Measurements from ENCODE around the gene ZHX3. TPM values are rescaled to one million over a fixed set of nuclear protein-coding genes. Genes with fewer than 3 reads are reported as not detected.

The ZHX3 gene
- total RNA-seq, 1 donor from 2014 or later: 53.3 TPM

GRCh38 chr20:41219824-41220223 is 97.7 kb downstream of the ZHX3 start:
- H3K4me1 ChIP-seq: peaks cover 9 to 22% of the 10 kb centered on the region in 2 donors
- no peak for TF ChIP-seq CTCF (IDR thresholded peaks at IDR 0.05)
- no peaks in the 10 kb centered on the region for H3K36me3 ChIP-seq

GRCh38 chr20:41218466-41218865 is 99.1 kb downstream of the ZHX3 start:
- Histone ChIP-seq H3K36me3 (no peaks in the 10 kb centered on the region), H3K4me1 (peaks cover 9 to 18% of the 10 kb centered on the region in 2 donors), H3K9me3 (no peaks in the 10 kb centered on the region), H3K4me3 (no peak overlapping the region), H3K27ac (no peak overlapping the region), H3K27me3 (no peaks in the 10 kb centered on the region)
- intact Hi-C loops (cut with DNase I): no loop called here
- no peak for DNase-seq (ENCODE audit: low spot score in 2 of 2)
- no peak for TF ChIP-seq CTCF (IDR thresholded peaks at IDR 0.05)

More at GRCh38 chr20:41219824-41220223, 97.7 kb downstream of the ZHX3 start:
- Histone ChIP-seq H3K9me3 (no peaks in the 10 kb centered on the region), H3K27ac (no peak overlapping the region), H3K27me3 (no peaks in the 10 kb centered on the region), H3K4me3 (no peak overlapping the region)
- no peak for DNase-seq (ENCODE audit: low spot score in 2 of 2)
- intact Hi-C loops (cut with DNase I): no loop called here

DNA sequence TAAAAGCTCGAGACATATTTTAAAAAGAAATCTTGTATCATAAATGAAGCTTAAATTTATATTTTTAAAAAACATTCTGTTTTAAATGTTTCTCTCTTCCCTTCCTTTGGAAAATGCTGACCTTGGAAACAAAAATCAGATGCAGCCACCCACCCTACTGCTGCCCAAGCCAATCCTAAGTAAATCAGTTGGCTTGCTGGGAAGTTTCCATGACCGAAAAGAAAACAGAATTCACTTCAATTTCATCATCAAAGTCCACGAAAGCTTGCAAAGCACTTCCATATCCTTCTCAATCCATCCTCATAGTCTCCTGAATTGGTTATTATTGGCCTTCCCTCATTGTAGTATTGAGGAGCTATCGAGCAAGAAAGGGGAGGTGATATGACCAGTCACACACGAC is 100.1 kb downstream of the ZHX3 start:
- intact Hi-C loops (cut with DNase I): no loop called here
- no peaks in the 10 kb centered on the region for H3K9me3 ChIP-seq
- no peak overlapping the region for H3K4me3 ChIP-seq
- H3K27ac ChIP-seq: no peak overlapping the region
- no peak for TF ChIP-seq CTCF (IDR thresholded peaks at IDR 0.05)
- DNase-seq (ENCODE audit: low spot score in 2 of 2): no peak
- H3K36me3 ChIP-seq: no peaks in the 10 kb centered on the region
- peaks cover 9 to 13% of the 10 kb centered on the region in 2 donors for H3K4me1 ChIP-seq
- no peaks in the 10 kb centered on the region for H3K27me3 ChIP-seq

DNA sequence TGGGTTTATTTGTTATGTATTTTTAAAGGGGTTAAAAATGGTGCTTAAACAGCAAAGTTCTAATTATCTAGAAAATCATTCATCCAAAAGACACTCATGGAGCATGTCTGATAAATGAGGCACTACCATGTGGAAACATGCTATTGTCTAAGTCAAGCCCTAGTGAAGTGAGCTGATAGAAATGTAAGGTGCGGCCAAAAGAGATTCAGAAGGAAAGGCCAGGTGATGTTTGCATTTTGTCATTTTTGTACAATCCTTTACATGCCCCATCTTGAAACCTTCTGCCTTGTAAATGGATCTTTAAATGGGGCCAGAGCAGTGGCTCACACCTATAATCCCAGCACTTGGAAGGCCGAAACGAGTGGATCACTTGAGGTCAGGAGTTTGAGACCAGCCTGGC is 102.9 kb downstream of the ZHX3 start:
- DNase-seq (ENCODE audit: low spot score in 2 of 2): no peak
- Histone ChIP-seq H3K36me3 (no peaks in the 10 kb centered on the region), H3K27me3 (no peaks in the 10 kb centered on the region), H3K4me1 (peaks cover 0 to 3% of the 10 kb centered on the region in 2 donors), H3K27ac (no peak overlapping the region), H3K9me3 (no peaks in the 10 kb centered on the region), H3K4me3 (no peak overlapping the region)
- TF ChIP-seq CTCF (IDR thresholded peaks at IDR 0.05): no peak
- intact Hi-C loops (cut with DNase I): no loop called here

DNA sequence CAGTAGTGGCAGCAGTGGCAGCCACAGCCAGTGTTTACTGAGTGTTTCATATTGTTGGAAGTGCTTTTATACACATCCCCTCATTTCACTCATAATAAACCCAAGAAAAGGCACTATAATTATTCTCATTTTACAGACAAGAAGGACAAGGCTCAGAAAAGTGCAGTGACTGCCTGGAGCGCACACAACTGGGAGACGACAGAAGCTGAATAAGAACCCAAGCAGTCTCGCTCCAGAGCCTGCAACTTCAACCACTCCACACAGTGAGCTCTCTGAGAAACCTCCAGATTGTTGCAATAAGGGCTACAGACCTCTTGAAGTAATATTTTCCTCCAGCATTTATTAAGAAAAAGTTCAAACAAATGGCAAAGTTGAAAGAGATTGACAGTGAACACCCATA is 103.3 kb downstream of the ZHX3 start:
- H3K4me3 ChIP-seq: no peak overlapping the region
- intact Hi-C loops (cut with DNase I): no loop called here
- no peak for TF ChIP-seq CTCF (IDR thresholded peaks at IDR 0.05)
- H3K4me1 ChIP-seq: peaks cover 0 to 3% of the 10 kb centered on the region in 2 donors
- DNase-seq (ENCODE audit: low spot score in 2 of 2): no peak
- H3K9me3 ChIP-seq: no peaks in the 10 kb centered on the region
- H3K27me3 ChIP-seq: no peaks in the 10 kb centered on the region
- H3K27ac ChIP-seq: no peak overlapping the region
- H3K36me3 ChIP-seq: no peaks in the 10 kb centered on the region
